K562 (cell line): ENCODE data around the gene GOLGA8B. TPM values are rescaled to one million over a fixed set of nuclear protein-coding genes. Genes with fewer than 3 reads are reported as not detected.

Experiments used
- BHLHE40 ChIP-seq: IDR thresholded peaks from 2 replicates; pipeline ENCODE4 v1.6.1; 2011; ENCODE audit warnings: low read length, improper control_type of control experiment
- DIDO1 ChIP-seq: fragments of 450-650 bp; IDR thresholded peaks from 2 replicates; pipeline ENCODE4 v1.6.1; 2016; ENCODE audit warnings: low read depth, missing biosample characterization, missing genetic modification characterization
- FOXA3 ChIP-seq, 2 experiments: fragments of 450-650 bp in 1 of 2; sonication (generic) in 1 of 2; formaldehyde crosslinking; IDR thresholded peaks in 1 of 2; conservative IDR thresholded peaks in 1 of 2; 2 replicates each; pipeline versions ENCODE4 v1.4.0 to v1.8.0; 2020 to 2022; ENCODE audit warnings: mild to moderate bottlenecking in 2 of 2, missing genetic modification reagents in 1 of 2
- KAT2B ChIP-seq: IDR thresholded peaks from one replicate; pipeline ENCODE4 v1.6.1; 2012; ENCODE audit warnings: low read depth, mild to moderate bottlenecking, control low read depth, inconsistent platforms, low read length, moderate library complexity
- MAFG ChIP-seq: fragments of 450-650 bp; conservative IDR thresholded peaks from 2 replicates; pipeline ENCODE4 v1.6.1; 2016; ENCODE audit warnings: missing genetic modification characterization, missing compliant biosample characterization
- NFIC ChIP-seq: fragments of 450-650 bp; IDR thresholded peaks from 2 replicates; pipeline ENCODE4 v1.6.1; 2017; ENCODE audit warnings: mild to moderate bottlenecking, inconsistent platforms
- NR2C1 ChIP-seq, 2 experiments: fragments of 450-650 bp; IDR thresholded peaks; 2 replicates each; pipeline ENCODE4 v1.6.1; 2017; ENCODE audit warnings: mild to moderate bottlenecking in 2 of 2, antibody characterized with exemption in 1 of 2, inconsistent platforms in 1 of 2, missing compliant biosample characterization in 1 of 2, missing genetic modification characterization in 1 of 2
- NR2F6 ChIP-seq: fragments of 450-650 bp; formaldehyde crosslinking; IDR thresholded peaks from 2 replicates; pipeline ENCODE4 v1.4.0; 2020; ENCODE audit warnings: mild to moderate bottlenecking
- POLR3G ChIP-seq: IDR thresholded peaks from 2 replicates; pipeline ENCODE4 v1.6.1; 2011; ENCODE audit not compliant: insufficient read length, insufficient replicate concordance; ENCODE audit errors: extremely low read depth
- RHOXF2B ChIP-seq: fragments of 250-450 bp; sonication (Bioruptor Pico); conservative IDR thresholded peaks from 2 replicates; pipeline ENCODE4 v1.5.1; 2021
- SAFB2 ChIP-seq: fragments of 200-400 bp; formaldehyde crosslinking; IDR thresholded peaks from 2 replicates; pipeline ENCODE4 v1.6.1; 2018; ENCODE audit warnings: borderline replicate concordance, low read length, low read depth, moderate library complexity; ENCODE audit not compliant: severe bottlenecking
- SMARCB1 ChIP-seq: IDR thresholded peaks from 2 replicates; pipeline ENCODE4 v1.6.1; 2011; ENCODE audit warnings: improper control_type of control experiment, low read depth; ENCODE audit not compliant: insufficient read length
- SRSF9 ChIP-seq: fragments of 200-400 bp; formaldehyde crosslinking; IDR thresholded peaks from 2 replicates; pipeline ENCODE4 v1.6.1; 2017; ENCODE audit warnings: low read depth, low read length, borderline replicate concordance
- U2AF1 ChIP-seq: fragments of 200-400 bp; formaldehyde crosslinking; optimal IDR thresholded peaks from 2 replicates; pipeline ENCODE3; 2017; ENCODE audit warnings: mild to moderate bottlenecking, low read depth, low read length, moderate library complexity
- ZBTB8A ChIP-seq: fragments of 450-650 bp; IDR thresholded peaks from 2 replicates; pipeline ENCODE4 v1.6.1; 2018; ENCODE audit warnings: mild to moderate bottlenecking, moderate library complexity; ENCODE audit not compliant: partially characterized antibody
- ZNF140 ChIP-seq: fragments of 250-450 bp; sonication (Bioruptor Pico); IDR thresholded peaks from 2 replicates; pipeline ENCODE4 v1.8.0; 2021; ENCODE audit warnings: moderate library complexity, mild to moderate bottlenecking, inconsistent platforms
- ZNF217 ChIP-seq: sonication (generic); formaldehyde crosslinking; IDR thresholded peaks from 2 replicates; pipeline ENCODE4 v1.8.0; 2022; ENCODE audit warnings: mild to moderate bottlenecking, missing genetic modification reagents
- ZNF384 ChIP-seq: IDR thresholded peaks from 2 replicates; pipeline ENCODE4 v1.6.1; 2012; ENCODE audit warnings: low read depth, low read length, improper control_type of control experiment
- polyA plus RNA-seq, 8 experiments: library from polyadenylated mRNA; depleted of rRNA in 4 of 8; stranded (reverse) in 5 of 8; unstranded in 3 of 8; fragments of >200 nt; fragmentation: Nextera tagmentation in 2 of 8; fragmentation: Illumina TruSeq in 1 of 8; extraction: Ambion mirVana in 2 of 8; extraction: Trizol in 1 of 8; gene quantifications; 2 replicates each; pipeline versions ENCODE4 v1.2.1 to v1.2.3, GENCODE V29; 2011 to 2014; ENCODE audit warnings: inconsistent platforms in 1 of 8, missing spikeins in 1 of 8
- total RNA-seq, 7 experiments: library from RNA; depleted of rRNA in 6 of 7; stranded (reverse); fragments of >200 nt in 6 of 7; fragmentation: Illumina TruSeq in 2 of 7; extraction: Trizol in 2 of 7; gene quantifications; 2 replicates each; pipeline versions ENCODE4 v1.2.1 to v1.2.3, GENCODE V29; 2011 to 2021; ENCODE audit warnings: low replicate concordance in 1 of 7
- TF ChIP-seq, protein P1 (sequence below): sonication (generic); formaldehyde crosslinking; IDR thresholded peaks from 2 replicates; pipeline ENCODE4 v1.8.0; 2022; ENCODE audit warnings: missing genetic modification reagents, mild to moderate bottlenecking, moderate library complexity, borderline replicate concordance
- TF ChIP-seq, protein P2 (sequence below): fragments of 450-650 bp; formaldehyde crosslinking; IDR thresholded peaks from 2 replicates; pipeline ENCODE4 v1.4.0; 2020; ENCODE audit warnings: mild to moderate bottlenecking, moderate library complexity
- TF ChIP-seq, protein P3 (sequence below): fragments of 450-650 bp; IDR thresholded peaks from 2 replicates; pipeline ENCODE4 v1.7.0; 2016; ENCODE audit warnings: borderline replicate concordance
- TF ChIP-seq, protein P4 (sequence below): fragments of 250-450 bp; sonication (Bioruptor Pico); IDR thresholded peaks from 2 replicates; pipeline ENCODE4 v1.9.0; 2021; ENCODE audit warnings: mild to moderate bottlenecking, inconsistent platforms

Gene GOLGA8B
- total and polyA plus RNA-seq, 9 of the 15 experiments (the other 6 are each of a cell fraction or from before 2014, with no cell fraction given), result 7.9 to 236 (median 54.1) TPM

DNA sequence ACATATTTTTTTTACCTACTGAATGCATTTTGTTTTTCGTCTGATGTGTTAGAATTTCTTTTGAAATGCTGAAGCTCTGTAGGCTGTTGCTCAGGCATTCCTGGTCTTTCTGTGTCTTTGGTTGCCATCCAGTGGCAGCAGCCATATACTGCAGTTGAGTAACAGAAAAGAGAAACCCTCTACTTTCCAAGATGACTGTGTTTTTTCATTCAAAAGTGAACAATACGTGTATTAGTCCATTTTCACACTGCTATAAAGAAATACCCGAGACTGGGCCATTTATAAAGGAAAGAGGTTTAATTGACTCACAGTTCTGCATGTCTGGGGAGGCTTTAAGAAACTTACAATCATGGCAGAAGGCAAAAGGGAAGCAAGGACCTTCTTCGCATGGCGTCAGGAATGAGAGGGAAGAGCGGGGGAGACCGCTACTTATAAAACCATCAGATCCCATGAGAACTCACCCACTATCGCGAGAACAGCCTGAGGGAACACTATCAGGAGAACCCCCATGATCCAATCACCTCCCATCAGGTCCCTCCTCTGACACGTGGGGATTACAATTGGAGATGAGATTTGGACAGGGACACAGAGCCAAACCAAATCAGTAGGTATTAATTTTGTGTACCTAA lies 4.7 kb upstream of the GOLGA8B start (continued):
- TF ChIP-seq NFIC, result 0 out of 2 replicates have a peak, but pooled peaks have one; percentile 9
- peak; percentile 54; the same call in 1 of the 2 replicates for TF ChIP-seq DIDO1 (tag)
- TF ChIP-seq, protein P1, sequence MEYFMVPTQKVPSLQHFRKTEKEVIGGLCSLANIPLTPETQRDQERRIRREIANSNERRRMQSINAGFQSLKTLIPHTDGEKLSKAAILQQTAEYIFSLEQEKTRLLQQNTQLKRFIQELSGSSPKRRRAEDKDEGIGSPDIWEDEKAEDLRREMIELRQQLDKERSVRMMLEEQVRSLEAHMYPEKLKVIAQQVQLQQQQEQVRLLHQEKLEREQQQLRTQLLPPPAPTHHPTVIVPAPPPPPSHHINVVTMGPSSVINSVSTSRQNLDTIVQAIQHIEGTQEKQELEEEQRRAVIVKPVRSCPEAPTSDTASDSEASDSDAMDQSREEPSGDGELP (CRISPR knock-in tag), result no peak; the same call in 1 of the 2 replicates
- no peak; the same call in 1 of the 2 replicates for TF ChIP-seq NR2C1 (IDR thresholded peaks at IDR 0.05)
- 0 out of 2 replicates have a peak, but pooled peaks have one; percentile 32 for TF ChIP-seq NR2C1 (tag; IDR thresholded peaks at IDR 0.05)
- peak; percentile 60; the same call in 1 of the 2 replicates for TF ChIP-seq BHLHE40
- TF ChIP-seq NR2F6, result no peak
- TF ChIP-seq MAFG (tag), result no peak
- TF ChIP-seq POLR3G, result no peak
- TF ChIP-seq, protein P2, sequence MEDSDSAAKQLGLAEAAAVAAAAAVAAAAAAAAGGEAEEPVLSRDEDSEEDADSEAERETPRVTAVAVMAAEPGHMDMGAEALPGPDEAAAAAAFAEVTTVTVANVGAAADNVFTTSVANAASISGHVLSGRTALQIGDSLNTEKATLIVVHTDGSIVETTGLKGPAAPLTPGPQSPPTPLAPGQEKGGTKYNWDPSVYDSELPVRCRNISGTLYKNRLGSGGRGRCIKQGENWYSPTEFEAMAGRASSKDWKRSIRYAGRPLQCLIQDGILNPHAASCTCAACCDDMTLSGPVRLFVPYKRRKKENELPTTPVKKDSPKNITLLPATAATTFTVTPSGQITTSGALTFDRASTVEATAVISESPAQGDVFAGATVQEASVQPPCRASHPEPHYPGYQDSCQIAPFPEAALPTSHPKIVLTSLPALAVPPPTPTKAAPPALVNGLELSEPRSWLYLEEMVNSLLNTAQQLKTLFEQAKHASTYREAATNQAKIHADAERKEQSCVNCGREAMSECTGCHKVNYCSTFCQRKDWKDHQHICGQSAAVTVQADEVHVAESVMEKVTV (CRISPR knock-in tag), result peak; percentile 77
- no peak for TF ChIP-seq ZNF140
- no peak for TF ChIP-seq SRSF9
- TF ChIP-seq, protein P3, sequence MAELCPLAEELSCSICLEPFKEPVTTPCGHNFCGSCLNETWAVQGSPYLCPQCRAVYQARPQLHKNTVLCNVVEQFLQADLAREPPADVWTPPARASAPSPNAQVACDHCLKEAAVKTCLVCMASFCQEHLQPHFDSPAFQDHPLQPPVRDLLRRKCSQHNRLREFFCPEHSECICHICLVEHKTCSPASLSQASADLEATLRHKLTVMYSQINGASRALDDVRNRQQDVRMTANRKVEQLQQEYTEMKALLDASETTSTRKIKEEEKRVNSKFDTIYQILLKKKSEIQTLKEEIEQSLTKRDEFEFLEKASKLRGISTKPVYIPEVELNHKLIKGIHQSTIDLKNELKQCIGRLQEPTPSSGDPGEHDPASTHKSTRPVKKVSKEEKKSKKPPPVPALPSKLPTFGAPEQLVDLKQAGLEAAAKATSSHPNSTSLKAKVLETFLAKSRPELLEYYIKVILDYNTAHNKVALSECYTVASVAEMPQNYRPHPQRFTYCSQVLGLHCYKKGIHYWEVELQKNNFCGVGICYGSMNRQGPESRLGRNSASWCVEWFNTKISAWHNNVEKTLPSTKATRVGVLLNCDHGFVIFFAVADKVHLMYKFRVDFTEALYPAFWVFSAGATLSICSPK, result no peak
- TF ChIP-seq SMARCB1, result no peak
- no peak for TF ChIP-seq ZBTB8A
- no peak for TF ChIP-seq U2AF1
- TF ChIP-seq, protein P4, sequence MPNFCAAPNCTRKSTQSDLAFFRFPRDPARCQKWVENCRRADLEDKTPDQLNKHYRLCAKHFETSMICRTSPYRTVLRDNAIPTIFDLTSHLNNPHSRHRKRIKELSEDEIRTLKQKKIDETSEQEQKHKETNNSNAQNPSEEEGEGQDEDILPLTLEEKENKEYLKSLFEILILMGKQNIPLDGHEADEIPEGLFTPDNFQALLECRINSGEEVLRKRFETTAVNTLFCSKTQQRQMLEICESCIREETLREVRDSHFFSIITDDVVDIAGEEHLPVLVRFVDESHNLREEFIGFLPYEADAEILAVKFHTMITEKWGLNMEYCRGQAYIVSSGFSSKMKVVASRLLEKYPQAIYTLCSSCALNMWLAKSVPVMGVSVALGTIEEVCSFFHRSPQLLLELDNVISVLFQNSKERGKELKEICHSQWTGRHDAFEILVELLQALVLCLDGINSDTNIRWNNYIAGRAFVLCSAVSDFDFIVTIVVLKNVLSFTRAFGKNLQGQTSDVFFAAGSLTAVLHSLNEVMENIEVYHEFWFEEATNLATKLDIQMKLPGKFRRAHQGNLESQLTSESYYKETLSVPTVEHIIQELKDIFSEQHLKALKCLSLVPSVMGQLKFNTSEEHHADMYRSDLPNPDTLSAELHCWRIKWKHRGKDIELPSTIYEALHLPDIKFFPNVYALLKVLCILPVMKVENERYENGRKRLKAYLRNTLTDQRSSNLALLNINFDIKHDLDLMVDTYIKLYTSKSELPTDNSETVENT (CRISPR knock-in tag), result no peak
- no peak for TF ChIP-seq ZNF384
- TF ChIP-seq KAT2B, result no peak
- TF ChIP-seq FOXA3 (CRISPR knock-in tag; conservative IDR thresholded peaks at IDR 0.05 in 1 of 2, IDR thresholded peaks at IDR 0.05 in 1 of 2), result no peak
- TF ChIP-seq SAFB2, result no peak
- no peak for TF ChIP-seq RHOXF2B
- no peak for TF ChIP-seq ZNF217 (CRISPR knock-in tag)
